Measurements from ENCODE around the gene PPP4R3A.
"Not testable (repeated sequence)": the region's sequence is repeated elsewhere in the genome, so short reads cannot be mapped to it uniquely, and the experiment has no call there.

Gene PPP4R3A

DNA sequence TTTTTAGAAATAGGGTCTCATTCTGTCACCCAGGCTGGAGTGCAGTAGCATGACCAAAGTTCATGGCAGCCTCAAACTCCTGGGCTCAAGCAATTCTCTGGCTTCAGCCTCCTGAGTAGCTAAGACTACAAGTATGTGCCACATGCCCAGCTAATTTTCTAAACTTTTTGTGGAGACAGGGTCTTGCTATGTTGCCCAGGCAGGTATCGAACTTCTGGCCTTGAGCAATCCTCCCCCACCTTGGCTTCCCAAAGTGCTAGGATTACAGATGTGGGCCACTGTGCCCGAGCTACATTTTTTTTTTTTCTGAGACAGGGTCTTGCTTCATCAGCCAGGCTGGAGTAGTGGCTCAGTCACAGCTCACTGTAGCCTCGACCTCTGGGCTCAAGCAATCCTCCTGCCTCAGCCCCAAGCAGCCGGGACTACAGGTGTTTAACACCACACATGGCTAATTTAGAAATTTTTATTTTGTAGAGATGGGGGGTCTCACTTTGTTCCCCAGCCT, 7.1 kb downstream of the PPP4R3A start:
- no peak for DNase-seq (ENCODE audit: low spot score)

DNA sequence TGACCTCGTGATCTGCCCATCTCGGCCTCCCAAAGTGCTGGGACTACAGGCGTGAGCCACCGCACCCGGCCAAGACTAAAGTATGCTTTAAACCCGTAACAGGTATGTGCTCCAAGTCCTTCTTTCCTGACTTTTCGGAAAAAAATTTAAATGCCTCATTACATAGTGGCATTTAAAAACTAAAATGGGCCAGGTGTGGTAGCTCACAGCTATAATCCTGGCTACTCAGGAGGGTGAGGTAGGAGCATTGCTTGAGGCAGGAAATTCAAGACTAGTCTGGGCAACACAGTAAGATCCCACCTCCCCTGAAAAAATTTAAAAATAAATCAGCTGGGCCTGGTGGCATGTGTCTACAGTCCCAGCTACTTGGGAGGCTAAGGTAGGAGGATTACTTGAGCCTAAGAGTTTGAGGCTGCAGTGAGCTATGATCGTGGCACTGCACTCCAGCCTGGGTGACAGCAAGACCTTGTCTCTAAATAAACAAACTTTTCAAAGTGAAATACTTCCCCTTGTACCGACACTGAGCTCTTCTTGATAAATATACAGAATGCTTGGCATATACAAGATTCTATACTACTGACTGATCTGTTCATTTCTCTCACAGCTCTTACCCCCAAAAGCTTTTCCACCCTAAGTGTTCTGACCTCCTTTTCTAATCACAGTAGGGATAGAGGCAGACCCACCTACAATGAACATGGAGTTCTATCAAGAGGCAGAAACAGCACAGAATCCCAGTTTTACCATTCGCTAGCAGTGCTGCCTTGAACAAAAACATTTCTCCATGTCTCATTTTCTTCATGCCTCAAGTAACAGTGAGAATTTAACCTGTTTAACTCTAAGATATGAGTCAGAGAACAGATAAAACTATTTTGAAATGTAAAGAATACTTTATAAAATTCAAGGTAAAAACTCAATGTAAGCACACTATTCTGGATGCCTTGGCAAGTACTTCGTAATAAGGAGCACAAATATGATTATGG, 7.9 kb downstream of the PPP4R3A start:
- no peak for DNase-seq (ENCODE audit: low spot score)

GRCh38 chr14:91501348-91501747, 8.8 kb downstream of the PPP4R3A start:
- no peak for DNase-seq (ENCODE audit: low spot score)

DNA sequence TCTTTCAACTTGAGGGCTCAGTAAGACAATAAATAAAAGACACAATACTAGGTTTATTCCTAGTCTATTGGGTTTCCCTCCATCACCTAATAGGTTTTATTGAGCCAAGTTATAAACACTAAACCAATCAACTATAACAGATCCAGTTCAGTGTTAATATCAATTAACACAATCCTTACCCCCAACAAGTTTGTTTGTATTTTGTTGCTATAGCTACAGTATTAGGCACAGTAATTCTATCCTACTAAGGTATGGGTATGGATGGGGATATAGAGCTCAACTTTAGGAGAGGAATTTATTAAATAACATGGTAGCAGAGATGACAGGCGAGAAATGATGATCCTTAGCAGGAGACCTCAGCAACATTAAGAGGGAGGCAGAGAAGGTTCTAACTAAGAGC, 13.3 kb downstream of the PPP4R3A start:
- DNase-seq (ENCODE audit: low spot score) = no peak

DNA sequence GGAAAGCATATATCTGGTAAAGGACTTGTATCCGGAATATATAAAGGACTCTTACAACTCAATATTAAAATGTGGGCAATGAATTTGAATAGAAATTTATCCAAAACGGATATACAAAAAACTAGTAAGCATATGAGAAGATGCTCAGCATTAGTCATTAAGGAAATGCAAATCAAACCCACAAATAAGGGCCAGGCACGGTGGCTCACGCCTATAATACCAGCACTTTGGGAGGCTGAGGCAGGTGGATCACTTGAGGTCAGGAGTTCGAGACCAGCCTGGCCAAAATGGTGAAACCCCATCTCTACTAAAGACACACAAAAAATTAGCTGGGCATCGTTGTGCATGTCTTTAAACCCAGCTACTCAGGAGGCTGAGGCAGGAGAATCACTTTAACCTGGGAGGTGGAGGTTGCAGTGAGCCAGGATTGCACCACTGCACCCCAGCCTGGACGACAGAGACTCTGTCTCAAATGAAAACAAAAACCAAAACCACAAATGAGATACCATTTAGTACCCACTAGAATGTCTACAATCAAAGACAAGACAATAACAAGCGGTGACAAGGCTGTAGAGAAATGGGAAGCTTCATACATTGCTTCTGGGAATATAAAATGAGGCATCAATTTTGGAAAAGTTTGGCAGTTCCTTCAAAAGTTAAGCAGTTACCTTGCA, 15.6 kb downstream of the PPP4R3A start:
- DNase-seq (ENCODE audit: low spot score) = not testable (repeated sequence)

GRCh38 chr14:91493169-91493568, 16.9 kb downstream of the PPP4R3A start:
- DNase-seq (ENCODE audit: low spot score) = no peak

DNA sequence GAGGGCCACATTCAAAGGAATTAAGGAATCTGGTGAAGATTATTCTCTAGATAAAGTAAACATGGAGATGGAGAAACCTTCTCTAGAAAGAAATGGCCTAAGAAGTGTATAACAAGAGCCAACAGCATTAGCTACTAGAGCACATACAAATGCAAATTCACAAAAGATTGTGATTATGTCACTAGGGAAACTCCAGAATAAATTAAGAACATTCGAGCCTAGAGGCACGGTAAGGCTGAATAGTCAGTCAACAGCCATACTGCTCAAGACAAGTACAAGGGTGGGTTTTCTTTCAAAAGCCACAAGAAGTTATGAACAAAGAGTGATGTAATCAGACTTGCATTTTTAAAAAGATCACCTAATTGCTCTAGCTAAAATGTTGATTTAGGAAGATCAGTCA, 25.4 kb downstream of the PPP4R3A start:
- no peak for DNase-seq (ENCODE audit: low spot score)

GRCh38 chr14:91484186-91484585, 25.9 kb downstream of the PPP4R3A start:
- peak; percentile 37 for DNase-seq (ENCODE audit: low spot score)

GRCh38 chr14:91482263-91483013, 27.7 kb downstream of the PPP4R3A start:
- DNase-seq (ENCODE audit: low spot score) = no peak

GRCh38 chr14:91477388-91477787, 32.7 kb downstream of the PPP4R3A start:
- no peak for DNase-seq (ENCODE audit: low spot score)

DNA sequence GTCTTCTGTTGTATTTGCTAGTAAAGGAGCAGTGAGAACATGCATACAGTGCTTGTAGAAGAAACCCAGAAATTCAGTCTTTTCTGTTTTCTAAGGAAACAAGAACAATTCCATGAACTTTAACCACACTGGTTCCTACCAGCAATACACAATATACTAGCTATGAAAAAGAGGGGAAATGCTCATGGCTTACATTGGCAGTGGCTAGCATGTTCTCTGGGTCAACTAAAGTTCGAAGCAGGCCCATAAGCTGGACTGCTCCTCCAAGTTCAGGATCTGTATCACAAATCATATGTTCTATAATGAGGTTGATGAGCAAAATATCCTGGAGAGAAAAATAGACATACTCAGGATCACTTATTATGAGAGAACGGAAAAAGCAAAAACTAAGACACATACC, 37.1 kb downstream of the PPP4R3A start:
- no peak for DNase-seq (ENCODE audit: low spot score)

DNA sequence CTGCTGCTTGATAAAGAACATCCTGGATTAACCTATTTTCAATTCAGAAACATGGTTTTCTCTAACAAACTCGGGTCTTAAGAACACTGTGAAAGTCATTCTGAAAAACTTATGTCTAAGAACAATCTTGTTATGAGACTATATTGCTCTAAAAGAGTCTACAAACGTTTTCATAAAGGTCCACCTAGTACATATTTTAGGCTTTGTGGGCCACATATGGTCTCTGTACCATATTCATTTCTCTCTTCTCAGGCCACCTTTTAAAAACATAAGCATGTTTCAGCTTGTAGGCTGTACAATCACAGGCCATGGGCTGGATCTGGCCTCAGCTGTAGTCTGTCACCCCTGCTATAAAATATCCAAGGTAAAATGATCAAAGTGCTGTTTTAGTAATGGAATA, 39.9 kb downstream of the PPP4R3A start:
- no peak for DNase-seq (ENCODE audit: low spot score)

DNA sequence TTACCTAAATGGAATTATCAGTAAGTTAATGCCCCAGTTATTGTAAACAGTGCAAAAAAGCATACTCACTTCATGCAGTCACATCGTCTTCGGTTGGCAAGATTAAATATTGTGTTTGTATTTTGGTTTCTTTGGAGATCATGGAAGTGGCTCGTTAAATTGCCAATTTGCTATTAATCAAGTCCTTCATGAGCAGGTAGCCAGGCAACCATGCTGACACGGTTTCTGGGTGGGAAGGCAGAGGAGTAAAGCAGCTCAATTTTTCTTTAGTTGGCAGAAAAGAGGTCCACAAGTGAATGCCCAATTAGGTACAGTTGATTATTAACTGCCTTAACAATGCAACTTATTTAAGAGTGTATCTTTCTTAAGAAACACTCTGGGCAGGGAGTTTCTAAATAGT, 43.9 kb downstream of the PPP4R3A start:
- DNase-seq (ENCODE audit: low spot score) = no peak

- no peak for DNase-seq (ENCODE audit: low spot score)
Observed at GRCh38 chr14:91464615-91465205, 45.4 kb downstream of the PPP4R3A start.

DNA sequence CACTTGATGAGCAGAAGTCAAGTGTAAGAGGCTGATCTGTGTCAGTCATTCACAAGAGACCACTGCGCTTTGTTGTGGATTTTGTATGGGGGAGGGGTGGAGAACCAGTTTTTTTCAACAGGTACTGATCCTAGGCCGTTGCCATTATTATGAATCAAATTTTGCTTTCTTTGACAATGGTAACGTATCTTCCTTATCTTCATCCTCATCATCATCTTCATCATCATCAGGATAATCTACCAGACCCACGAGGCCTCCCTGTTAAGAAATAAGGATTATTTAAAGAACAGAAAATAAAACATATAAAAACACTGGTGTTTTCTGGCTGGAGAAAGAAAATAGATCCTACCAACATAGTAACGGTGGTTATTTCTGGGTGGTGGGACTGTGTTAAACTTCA, 51.5 kb downstream of the PPP4R3A start:
- DNase-seq (ENCODE audit: low spot score) = no peak

DNA sequence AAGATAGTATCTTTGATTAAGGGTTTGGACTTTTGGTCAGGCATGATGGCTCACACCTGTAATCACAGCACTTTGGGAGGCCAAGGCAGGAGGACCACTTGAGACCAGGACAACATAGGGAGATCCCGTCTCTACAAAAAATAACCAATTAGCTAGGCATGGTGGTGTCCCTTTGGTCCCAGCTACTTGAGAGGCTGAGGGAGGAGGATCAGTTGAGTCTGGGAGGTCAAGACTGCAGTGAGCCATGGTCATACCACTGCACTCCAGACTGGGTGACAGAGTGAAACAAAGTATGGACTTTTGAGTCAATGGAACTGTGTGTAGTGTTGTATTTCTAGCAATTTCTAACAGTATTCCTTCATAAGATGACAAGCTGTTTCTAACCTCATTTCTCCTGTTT, 53.8 kb downstream of the PPP4R3A start:
- DNase-seq (ENCODE audit: low spot score) = no peak

DNA sequence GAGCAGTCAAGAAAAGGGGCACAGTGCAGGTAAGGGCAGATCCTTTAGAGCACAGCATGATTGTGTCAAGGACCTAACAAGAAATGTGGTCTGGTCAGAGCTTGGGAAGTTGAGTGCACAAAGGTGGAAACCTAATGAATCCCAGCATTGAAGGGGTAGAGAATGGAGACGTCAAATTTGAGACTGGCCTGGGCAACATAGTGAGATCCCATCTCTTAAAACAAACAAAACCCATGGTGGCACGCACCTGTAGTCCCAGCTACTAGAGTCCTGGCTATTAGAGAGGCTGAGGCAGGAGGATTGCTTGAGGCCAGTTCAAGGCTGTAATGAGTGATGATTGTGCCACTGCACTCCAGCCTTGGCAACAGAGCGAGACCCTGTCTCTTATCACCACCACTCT, 55.5 kb downstream of the PPP4R3A start:
- DNase-seq (ENCODE audit: low spot score) = no peak

DNA sequence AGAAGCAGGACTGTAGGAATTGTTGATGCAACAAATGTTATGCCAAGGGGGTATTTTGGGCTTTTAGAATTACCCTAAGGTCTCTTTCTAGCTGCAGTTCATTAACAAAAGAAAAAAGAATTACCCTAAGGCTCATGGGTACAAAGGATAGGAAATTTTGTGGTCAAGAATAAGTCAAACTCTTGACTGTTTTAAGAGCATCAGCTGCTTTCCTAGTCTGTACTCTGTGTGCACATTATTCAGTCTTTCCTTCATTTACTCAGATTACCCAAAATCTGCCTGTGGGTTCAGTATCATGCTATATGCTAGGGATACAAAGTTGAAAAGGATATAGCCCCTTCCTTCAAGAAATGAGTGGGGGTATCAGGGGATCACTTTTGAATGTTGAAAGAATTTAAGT, 56.0 kb downstream of the PPP4R3A start:
- no peak for DNase-seq (ENCODE audit: low spot score)

DNA sequence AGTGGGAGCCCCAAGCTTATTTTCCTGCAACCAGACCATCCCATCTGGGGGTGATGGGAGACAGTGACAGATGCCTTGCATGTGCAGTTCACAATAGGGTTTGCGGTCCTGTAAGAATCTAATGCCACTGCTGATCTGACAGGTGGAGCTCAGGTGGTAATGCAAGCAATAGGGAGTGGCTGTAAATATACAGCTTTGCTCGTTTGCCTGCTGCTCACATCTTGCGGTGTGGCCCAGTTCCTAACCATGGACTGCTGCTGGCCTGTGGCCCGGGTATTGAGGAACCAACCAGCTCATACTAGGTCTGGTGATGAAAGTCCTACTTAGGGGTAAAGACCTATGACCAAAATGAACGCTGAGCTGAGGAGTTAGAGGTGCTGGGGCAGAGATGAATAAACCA, 56.4 kb downstream of the PPP4R3A start:
- no peak for DNase-seq (ENCODE audit: low spot score)

GRCh38 chr14:91444335-91445020, 65.6 kb downstream of the PPP4R3A start:
- DNase-seq (ENCODE audit: low spot score) = no peak

DNA sequence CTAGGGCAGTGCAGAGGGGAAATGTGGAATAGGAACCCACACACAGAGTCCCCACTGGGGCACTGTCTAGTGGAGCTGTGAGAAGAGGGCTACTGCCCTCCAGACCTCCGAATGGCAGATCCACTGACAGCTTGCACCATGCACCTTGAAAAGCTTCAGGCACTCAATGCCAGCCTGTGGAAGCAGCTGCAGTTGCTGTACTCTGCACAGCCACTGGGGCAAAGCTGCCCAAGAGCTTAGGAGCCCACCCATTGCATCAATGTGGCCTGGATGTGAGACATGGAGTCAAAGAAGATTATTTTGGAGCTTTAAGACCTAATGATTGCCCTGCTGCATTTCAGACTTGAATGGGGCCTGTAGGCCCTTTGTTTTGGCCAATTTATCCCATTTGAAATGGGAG, 70.8 kb downstream of the PPP4R3A start:
- DNase-seq (ENCODE audit: low spot score) = no peak

All from hematopoietic multipotent progenitor cell treated with erythropoietin and hydrocortisone succinate and interleukin-3 and kit ligand, for 15 days (in vitro differentiated cells).